K562 (cell line): ENCODE measurements around the gene HLA-B. TPM values are rescaled to one million over a fixed set of nuclear protein-coding genes. Genes with fewer than 3 reads are reported as not detected.

Experiments
- ATAC-seq: fragments of 200-7000 bp; cut with Tn5 transposase; 3 replicates; pipeline ENCODE4 v1.9.1; 2020; ENCODE audit warnings: moderate library complexity
- BruUV-seq: library from RNA; stranded (reverse); fragments of 400-500 nt; replicated peaks from 2 replicates; lab custom pipeline; 2021; lab: Mats Ljungman, UMichigan
- CTCF ChIA-PET: fragments of 300-600 bp; formaldehyde crosslinking; extraction: SDS; loops from one replicate; lab custom pipeline; 2021; ENCODE audit warnings: low intra/inter-chr PET ratio; lab: Yijun Ruan, JAX
- POLR2A ChIA-PET: fragments of 300-600, 350-650 bp; sonication (Branson Sonifier 250); formaldehyde crosslinking; extraction: SDS; loops from one replicate; lab custom pipeline; 2021; ENCODE audit warnings: antibody characterized with exemption, inconsistent platforms; lab: Yijun Ruan, JAX
- DNase-seq, 4 experiments: peaks; one replicate each; pipeline versions ENCODE4 v3.0.0 to v3.0.0-alpha.2; 2011 to 2018; ENCODE audit warnings: low spot score in 3 of 4, mixed read lengths in 3 of 4; ENCODE audit errors: extremely low read depth in 1 of 4
- FAIRE-seq: peaks from 2 replicates; lab custom pipeline; 2011; peaks lifted over from hg19 to GRCh38; lab: Jason Lieb, UNC
- H2AFZ ChIP-seq: 2 replicates; pipeline ENCODE4 v1.6.0; 2011; ENCODE audit warnings: low read depth, low read length, control low read depth, inconsistent platforms
- H3K27ac ChIP-seq: fragments of 200-600 bp; 3 replicates; pipeline ENCODE4 v1.8.0; 2011; ENCODE audit warnings: low read depth, mild to moderate bottlenecking, control low read depth, inconsistent platforms, low read length, moderate library complexity, mixed read lengths; ENCODE audit errors: extremely low read depth
- H3K27me3 ChIP-seq, 2 experiments: fragments of 300-600 bp in 1 of 2; 2 replicates in 1 of 2; 3 replicates in 1 of 2; pipeline versions ENCODE4 v1.6.0 to v1.8.0; 2011; ENCODE audit warnings: inconsistent platforms in 2 of 2, low read length in 2 of 2, mild to moderate bottlenecking in 1 of 2, mixed read lengths in 1 of 2, moderate library complexity in 1 of 2; ENCODE audit not compliant: control insufficient read depth in 2 of 2, insufficient read depth in 2 of 2
- H3K36me3 ChIP-seq: fragments of 300-600 bp; 3 replicates; pipeline ENCODE4 v1.8.0; 2011; ENCODE audit warnings: mild to moderate bottlenecking, low read length, inconsistent platforms; ENCODE audit not compliant: control insufficient read depth, insufficient read depth
- H3K4me1 ChIP-seq, 2 experiments: fragments of 200-600 bp in 1 of 2; replicated peaks in 1 of 2; 2 replicates in 1 of 2; 3 replicates in 1 of 2; pipeline versions ENCODE4 v1.5.1 to v1.8.0; 2011; ENCODE audit warnings: inconsistent platforms in 2 of 2, low read length in 2 of 2, mild to moderate bottlenecking in 1 of 2, mixed read lengths in 1 of 2, moderate library complexity in 1 of 2; ENCODE audit not compliant: control insufficient read depth in 2 of 2, insufficient read depth in 2 of 2
- H3K4me2 ChIP-seq: 2 replicates; pipeline ENCODE4 v1.6.1; 2011; ENCODE audit warnings: low read length, control low read depth, inconsistent platforms, mixed read lengths; ENCODE audit not compliant: insufficient read depth
- H3K4me3 ChIP-seq: fragments of 200-600 bp; sonication (generic), shearing (Covaris generic); 2 replicates; pipeline ENCODE4 v1.5.1; 2016; ENCODE audit warnings: control low read depth, inconsistent platforms
- H3K79me2 ChIP-seq: fragments of 200-600 bp; 3 replicates; pipeline ENCODE4 v1.8.0; 2011; ENCODE audit warnings: low read length, inconsistent platforms; ENCODE audit not compliant: control insufficient read depth, insufficient read depth
- H3K9ac ChIP-seq, 2 experiments: 2 replicates each; pipeline versions ENCODE4 v1.6.0 to v1.6.1; 2011; ENCODE audit warnings: low read depth in 2 of 2, low read length in 2 of 2, control low read depth in 1 of 2, inconsistent platforms in 1 of 2, mild to moderate bottlenecking in 1 of 2, mixed read lengths in 1 of 2; ENCODE audit not compliant: insufficient read depth in 1 of 2
- H3K9me1 ChIP-seq: one replicate; pipeline ENCODE4 v1.6.0; 2011; ENCODE audit warnings: inconsistent platforms, mild to moderate bottlenecking, low read length, moderate library complexity; ENCODE audit not compliant: control insufficient read depth, insufficient read depth
- H3K9me3 ChIP-seq: replicated peaks from 2 replicates; pipeline ENCODE4 v1.5.1; 2011; ENCODE audit warnings: low read depth, low read length, inconsistent platforms; ENCODE audit not compliant: control insufficient read depth, insufficient read depth
- H4K20me1 ChIP-seq: replicated peaks from 2 replicates; pipeline ENCODE4 v1.6.1; 2011; ENCODE audit warnings: low read length, inconsistent platforms, mixed read lengths; ENCODE audit not compliant: control insufficient read depth, insufficient read depth
- CHD1 ChIP-seq: fragments of 200-600 bp; sonication (generic); IDR thresholded peaks from one replicate; pipeline ENCODE4 v1.6.1; 2012; ENCODE audit warnings: mild to moderate bottlenecking, moderate library complexity, low read length, inconsistent platforms
- CTCF ChIP-seq, 3 experiments: IDR thresholded peaks in 2 of 3; conservative IDR thresholded peaks in 1 of 3; 2 replicates each; pipeline ENCODE4 v1.5.1; 2011 to 2012; ENCODE audit warnings: low read length in 3 of 3, mild to moderate bottlenecking in 3 of 3, control low read depth in 2 of 3, improper control_type of control experiment in 1 of 3, inconsistent platforms in 1 of 3, low read depth in 1 of 3, mixed read lengths in 1 of 3, moderate library complexity in 1 of 3; ENCODE audit not compliant: insufficient read depth in 2 of 3
- DDX20 ChIP-seq: fragments of 450-650 bp; IDR thresholded peaks from 2 replicates; pipeline ENCODE4 v1.6.1; 2016; ENCODE audit warnings: missing genetic modification characterization, low read depth, mild to moderate bottlenecking, missing compliant biosample characterization, moderate library complexity
- NR2C1 ChIP-seq, 2 experiments: fragments of 450-650 bp; IDR thresholded peaks; 2 replicates each; pipeline ENCODE4 v1.6.1; 2017; ENCODE audit warnings: mild to moderate bottlenecking in 2 of 2, antibody characterized with exemption in 1 of 2, inconsistent platforms in 1 of 2, missing compliant biosample characterization in 1 of 2, missing genetic modification characterization in 1 of 2
- PCBP1 ChIP-seq: fragments of 200-400 bp; formaldehyde crosslinking; IDR thresholded peaks from 2 replicates; pipeline ENCODE4 v1.6.1; 2018; ENCODE audit warnings: mild to moderate bottlenecking, low read depth, low read length; ENCODE audit not compliant: poor library complexity, severe bottlenecking
- SMAD4 ChIP-seq: fragments of 250-450 bp; sonication (Bioruptor Pico); conservative IDR thresholded peaks from 2 replicates; pipeline ENCODE4 v1.8.0; 2021; ENCODE audit warnings: inconsistent platforms, mild to moderate bottlenecking, moderate library complexity
- THRA ChIP-seq: fragments of 450-650 bp; IDR thresholded peaks from 2 replicates; pipeline ENCODE4 v1.6.1; 2017; ENCODE audit warnings: mild to moderate bottlenecking, moderate library complexity
- WHSC1 ChIP-seq: IDR thresholded peaks from one replicate; pipeline ENCODE4 v1.6.1; 2012; ENCODE audit warnings: low read length, control low read depth, inconsistent platforms
- ZBTB9 ChIP-seq: fragments of 450-650 bp; formaldehyde crosslinking; IDR thresholded peaks from 2 replicates; pipeline ENCODE4 v1.4.0; 2020; ENCODE audit warnings: mild to moderate bottlenecking, moderate library complexity
- ZFP91 ChIP-seq: sonication (generic); formaldehyde crosslinking; IDR thresholded peaks from 2 replicates; pipeline ENCODE4 v1.8.0; 2022; ENCODE audit warnings: mild to moderate bottlenecking, missing genetic modification reagents
- ZNF197 ChIP-seq: fragments of 200-800 bp; sonication (Bioruptor generic); IDR thresholded peaks from 2 replicates; pipeline ENCODE4 v1.6.1; 2016; ENCODE audit warnings: low read depth, missing genetic modification characterization, missing compliant biosample characterization
- WGBS: fragments of 100-300 bp; shearing (Covaris generic); methylation state at CpG from one replicate; pipeline ENCODE4 v1.1.6; 2016; ENCODE audit warnings: low coverage, mixed read lengths; ENCODE audit not compliant: insufficient coverage; ENCODE audit errors: missing lambda C conversion rate; 5-methylcytosine and 5-hydroxymethylcytosine counted together
- in situ Hi-C: fragments of 300-500 bp; cut with MboI; formaldehyde crosslinking; loops from 4 replicates; pipeline ENCODE4 v1.15.0; 2018; ENCODE audit warnings: inconsistent platforms, mixed read lengths
- intact Hi-C: fragments of 100-400 bp; cut with micrococcal nuclease; formaldehyde crosslinking; loops from 2 replicates; pipeline ENCODE4 v1.14.2; 2022
- polyA plus RNA-seq, 8 experiments: library from polyadenylated mRNA; depleted of rRNA in 4 of 8; stranded (reverse) in 5 of 8; unstranded in 3 of 8; fragments of >200 nt; fragmentation: Nextera tagmentation in 2 of 8; fragmentation: Illumina TruSeq in 1 of 8; extraction: Ambion mirVana in 2 of 8; extraction: Trizol in 1 of 8; gene quantifications; 2 replicates each; pipeline versions ENCODE4 v1.2.1 to v1.2.3, GENCODE V29; 2011 to 2014; ENCODE audit warnings: inconsistent platforms in 1 of 8, missing spikeins in 1 of 8
- total RNA-seq, 7 experiments: library from RNA; depleted of rRNA in 6 of 7; stranded (reverse); fragments of >200 nt in 6 of 7; fragmentation: Illumina TruSeq in 2 of 7; extraction: Trizol in 2 of 7; gene quantifications; 2 replicates each; pipeline versions ENCODE4 v1.2.1 to v1.2.3, GENCODE V29; 2011 to 2021; ENCODE audit warnings: low replicate concordance in 1 of 7

The HLA-B gene
- total and polyA plus RNA-seq, 9 of the 15 experiments (the other 6 are each of a cell fraction or from before 2014, with no cell fraction given): 0.07 to 9.7 (median 0.65) TPM; not detected in 2

- Histone ChIP-seq H2AFZ (peak overlapping the region; percentile 62; the same call in 1 of the 2 replicates), H3K9ac (no peak overlapping the region; a peak in 1 of 4 replicates), H3K4me1 (peaks cover 22 to 27% of the 10 kb centered on the region in 2 experiments), H4K20me1 (no peaks in the 10 kb centered on the region), H3K27me3 (no peaks in the 10 kb centered on the region), H3K9me3 (no peaks in the 10 kb centered on the region), H3K79me2 (peaks cover 20% of the 10 kb centered on the region), H3K27ac (peak overlapping the region; percentile 11; the same call in 1 of the 3 replicates), H3K36me3 (peaks cover 3% of the 10 kb centered on the region; the same call in 1 of the 3 replicates), H3K4me3 (no peak overlapping the region), H3K9me1 (no peaks in the 10 kb centered on the region), H3K4me2 (peak overlapping the region; percentile 48)
- ATAC-seq (peak; percentile 72), DNase-seq (peak; percentile 69 to 92 (median 76)), FAIRE-seq (peak; percentile 98)
- 23% methylated on average over 11 of the region's 11 CpGs for WGBS
- no TSS peak for BruUV-seq
- POLR2A ChIA-PET: interaction anchor here (0.6 to 1.5 kb wide), 5 partner anchors 12 to 454 kb away, joined by 3 to 7 read pairs (median 3); no protein-coding TSS in a partner anchor
- in situ Hi-C loops: no loop called here
- CTCF ChIA-PET: interaction anchor here (5.5 kb wide), 1 partner anchor 46 kb away, joined by 68 read pairs; no protein-coding TSS in a partner anchor
- intact Hi-C loops: loop anchor here (5.0 kb wide), 2 partner anchors 146 to 201 kb away; partner anchors contain the start of gene DDX39B
- TF ChIP-seq SMAD4 (CRISPR knock-in tag) (peak; percentile 93), THRA (no peak), CTCF (IDR thresholded peaks at IDR 0.05 in 2 of 3, conservative IDR thresholded peaks at IDR 0.05 in 1 of 3; ENCODE audit: insufficient read depth in 2 of 3, low read depth in 1 of 3, low read length in 3 of 3) (peak; percentile 87 to 91 (median 90)), NR2C1 (IDR thresholded peaks at IDR 0.05) (no peak), NR2C1 (tag; IDR thresholded peaks at IDR 0.05) (peak; percentile 87), WHSC1 (no peak), ZFP91 (CRISPR knock-in tag) (no peak), ZNF197 (CRISPR knock-in tag) (0 out of 2 replicates have a peak, but pooled peaks have one; percentile 39), CHD1 (no peak), PCBP1 (no peak), DDX20 (tag) (no peak), ZBTB9 (CRISPR knock-in tag) (peak; percentile 76; the same call in 1 of the 2 replicates)
Observed at GRCh38 chr6:31396422-31397152, 39.6 kb upstream of the HLA-B start.
